SK-N-DZ (cell line): Measurements from ENCODE around the gene CAPN13. TPM values are rescaled to one million over a fixed set of nuclear protein-coding genes. Genes with fewer than 3 reads are reported as not detected.

Experiments
- DNase-seq: peaks from one replicate; pipeline ENCODE4 v3.0.0-alpha.2; 2015; ENCODE audit warnings: low spot score
- polyA plus RNA-seq, 2 experiments: library from polyadenylated mRNA; depleted of rRNA; stranded (reverse); fragments of >200 nt; gene quantifications; 2 replicates each; pipeline ENCODE4 v1.2.3, GENCODE V29; 2014

Gene CAPN13
- polyA plus RNA-seq (2014; cell fraction: cytosol; rRNA removed), result not detected in 2 replicates
- polyA plus RNA-seq (2014; cell fraction: nucleus; rRNA removed), result not detected in 2 replicates

GRCh38 chr2:30807249-30807648 is at the start of gene CAPN13:
CAPN13 (minus strand) TSS chr2:30807446; CDS start chr2:30787325, 20,121 bp downstream.
- no peak for DNase-seq

- no peak for DNase-seq
Observed at GRCh38 chr2:30847841-30848240, 40.6 kb upstream of the CAPN13 start.

- no peak for DNase-seq
Observed at GRCh38 chr2:30847329-30847728, 40.1 kb upstream of the CAPN13 start.

- DNase-seq, result no peak
Observed at GRCh38 chr2:30828586-30828985, 21.3 kb upstream of the CAPN13 start.

- DNase-seq, result no peak
Observed at GRCh38 chr2:30826916-30827315, 19.7 kb upstream of the CAPN13 start.

GRCh38 chr2:30826481-30826880 is 19.2 kb upstream of the CAPN13 start:
- DNase-seq, result no peak

- DNase-seq, result no peak
Observed at GRCh38 chr2:30823452-30823851, 16.2 kb upstream of the CAPN13 start.

GRCh38 chr2:30821960-30822359 is 14.7 kb upstream of the CAPN13 start:
- DNase-seq, result no peak

- no peak for DNase-seq
Observed at GRCh38 chr2:30820381-30821055, 13.3 kb upstream of the CAPN13 start.

- no peak for DNase-seq
Observed at GRCh38 chr2:30809938-30810337, 2.7 kb upstream of the CAPN13 start.

- no peak for DNase-seq
Observed at GRCh38 chr2:30808695-30809094, 1.4 kb upstream of the CAPN13 start.

- DNase-seq, result no peak
Observed at GRCh38 chr2:30803281-30803680, 4.0 kb downstream of the CAPN13 start.

GRCh38 chr2:30802611-30803010 is 4.6 kb downstream of the CAPN13 start:
- DNase-seq, result no peak

GRCh38 chr2:30801821-30802455 is 5.3 kb downstream of the CAPN13 start:
- DNase-seq, result no peak

GRCh38 chr2:30800159-30800558 is 7.1 kb downstream of the CAPN13 start:
- no peak for DNase-seq

GRCh38 chr2:30799366-30799765 is 7.9 kb downstream of the CAPN13 start:
- no peak for DNase-seq

GRCh38 chr2:30798536-30798991 is 8.7 kb downstream of the CAPN13 start:
- no peak for DNase-seq

GRCh38 chr2:30797381-30798015 is 9.7 kb downstream of the CAPN13 start:
- no peak for DNase-seq

- no peak for DNase-seq
Observed at GRCh38 chr2:30796699-30797098, 10.5 kb downstream of the CAPN13 start.

GRCh38 chr2:30792521-30792920 is 14.7 kb downstream of the CAPN13 start:
- no peak for DNase-seq

GRCh38 chr2:30790879-30791278 is 16.4 kb downstream of the CAPN13 start:
- no peak for DNase-seq

GRCh38 chr2:30789670-30790210 is 17.5 kb downstream of the CAPN13 start:
- no peak for DNase-seq
